IMR-90 (cell line): Measurements from ENCODE around the gene SWI5. TPM values are rescaled to one million over a fixed set of nuclear protein-coding genes. Genes with fewer than 3 reads are reported as not detected.

Experiments used
- ATAC-seq: fragments of 200-7000 bp; cut with Tn5 transposase; 2 replicates; pipeline ENCODE4 v1.9.1; 2020; ENCODE audit warnings: low read depth, mild to moderate bottlenecking, moderate library complexity
- BruUV-seq: library from RNA; stranded (reverse); fragments of 400-500 nt; replicated peaks from 2 replicates; lab custom pipeline; 2021; lab: Mats Ljungman, UMichigan
- CTCF ChIA-PET: fragments of 300-600 bp; formaldehyde crosslinking; extraction: SDS; loops from one replicate; lab custom pipeline; 2021; ENCODE audit warnings: antibody characterized with exemption; lab: Yijun Ruan, JAX
- POLR2A ChIA-PET: fragments of 300-600 bp; sonication (Branson Sonifier 250); formaldehyde crosslinking; loops from one replicate; lab custom pipeline; 2022; ENCODE audit warnings: antibody characterized with exemption; ENCODE audit not compliant: unreplicated experiment; lab: Charles Lee
- DNase-seq: peaks from one replicate; pipeline ENCODE4 v3.0.0; 2013
- H2AFZ ChIP-seq: replicated peaks from 2 replicates; pipeline ENCODE3; 2013; ENCODE audit warnings: low read length, mild to moderate bottlenecking; ENCODE audit not compliant: poor library complexity
- H2AK5ac ChIP-seq: 2 replicates; pipeline ENCODE4 v1.6.1; 2013; ENCODE audit warnings: low read depth, low read length, inconsistent platforms
- H2AK9ac ChIP-seq: replicated peaks from 2 replicates; pipeline ENCODE3; 2013; ENCODE audit warnings: mild to moderate bottlenecking, low read depth, low read length, moderate library complexity; ENCODE audit not compliant: poor library complexity
- H2BK120ac ChIP-seq: 2 replicates; pipeline ENCODE4 v1.6.1; 2013; ENCODE audit warnings: low read depth, low read length, inconsistent platforms
- H2BK15ac ChIP-seq: 3 replicates; pipeline ENCODE4 v1.6.1; 2013; ENCODE audit warnings: low read depth, low read length, inconsistent platforms
- H2BK20ac ChIP-seq: 2 replicates; pipeline ENCODE4 v1.6.1; 2013; ENCODE audit warnings: low read depth, mild to moderate bottlenecking, inconsistent platforms, low read length, moderate library complexity
- H2BK5ac ChIP-seq: 2 replicates; pipeline ENCODE4 v1.6.1; 2013; ENCODE audit warnings: mild to moderate bottlenecking, low read depth, low read length, inconsistent platforms; ENCODE audit not compliant: poor library complexity, severe bottlenecking
- H3K14ac ChIP-seq: replicated peaks from 2 replicates; pipeline ENCODE4 v1.6.1; 2013; ENCODE audit warnings: low read depth, low read length, inconsistent platforms
- H3K18ac ChIP-seq: 2 replicates; pipeline ENCODE4 v1.6.1; 2013; ENCODE audit warnings: low read depth, low read length, control low read depth
- H3K23ac ChIP-seq: 2 replicates; pipeline ENCODE4 v1.6.1; 2013; ENCODE audit warnings: low read depth, low read length, inconsistent platforms
- H3K27ac ChIP-seq: 2 replicates; pipeline ENCODE4 v1.5.1; 2013; ENCODE audit warnings: mild to moderate bottlenecking, control low read depth, low read length; ENCODE audit not compliant: insufficient read depth
- H3K27me3 ChIP-seq: 2 replicates; pipeline ENCODE4 v1.6.1; 2013; ENCODE audit warnings: low read length; ENCODE audit not compliant: control insufficient read depth, insufficient read depth
- H3K36me3 ChIP-seq: 2 replicates; pipeline ENCODE4 v1.6.1; 2013; ENCODE audit warnings: low read length, mixed read lengths; ENCODE audit not compliant: control insufficient read depth, insufficient read depth
- H3K4ac ChIP-seq: 2 replicates; pipeline ENCODE4 v1.6.1; 2013; ENCODE audit warnings: low read depth, low read length, inconsistent platforms
- H3K4me1 ChIP-seq: 2 replicates; pipeline ENCODE4 v1.6.1; 2013; ENCODE audit warnings: low read length, mixed read lengths; ENCODE audit not compliant: control insufficient read depth, insufficient read depth
- H3K4me2 ChIP-seq: 2 replicates; pipeline ENCODE4 v1.6.1; 2013; ENCODE audit warnings: low read depth, mild to moderate bottlenecking, control low read depth, low read length, moderate library complexity
- H3K4me3 ChIP-seq: 2 replicates; pipeline ENCODE4 v1.5.1; 2013; ENCODE audit warnings: low read depth, mild to moderate bottlenecking, control low read depth, low read length, moderate library complexity; ENCODE audit not compliant: insufficient read depth
- H3K56ac ChIP-seq: 2 replicates; pipeline ENCODE4 v1.6.1; 2013; ENCODE audit warnings: low read length, inconsistent platforms; ENCODE audit not compliant: insufficient read depth; ENCODE audit errors: extremely low read depth
- H3K79me1 ChIP-seq, 2 experiments: 2 replicates each; pipeline ENCODE4 v1.6.1; 2013; ENCODE audit warnings: low read length in 2 of 2, inconsistent platforms in 1 of 2, low read depth in 1 of 2
- H3K9ac ChIP-seq: 2 replicates; pipeline ENCODE4 v1.6.1; 2013; ENCODE audit warnings: low read depth, low read length, control low read depth
- H3K9me1 ChIP-seq: 2 replicates; pipeline ENCODE4 v1.6.1; 2013; ENCODE audit warnings: low read length, inconsistent platforms; ENCODE audit not compliant: insufficient read depth
- H3K9me3 ChIP-seq: 2 replicates; pipeline ENCODE4 v1.6.1; 2013; ENCODE audit warnings: low read length; ENCODE audit not compliant: control insufficient read depth, insufficient read depth
- H4K20me1 ChIP-seq: 2 replicates; pipeline ENCODE4 v1.6.1; 2013; ENCODE audit warnings: low read length, inconsistent platforms; ENCODE audit not compliant: insufficient read depth
- H4K5ac ChIP-seq: 2 replicates; pipeline ENCODE4 v1.6.1; 2013; ENCODE audit warnings: mild to moderate bottlenecking, low read depth, low read length, control low read depth
- H4K8ac ChIP-seq, 2 experiments: 2 replicates each; pipeline ENCODE4 v1.6.1; 2013; ENCODE audit warnings: low read depth in 2 of 2, low read length in 2 of 2, control low read depth in 1 of 2, inconsistent platforms in 1 of 2
- H4K91ac ChIP-seq: 2 replicates; pipeline ENCODE4 v1.6.1; 2013; ENCODE audit warnings: low read depth, low read length, inconsistent platforms; ENCODE audit not compliant: insufficient read depth
- CEBPB ChIP-seq: IDR thresholded peaks from 2 replicates; pipeline ENCODE4 v1.6.1; 2012; ENCODE audit warnings: low read depth, low read length, improper control_type of control experiment
- RCOR1 ChIP-seq: IDR thresholded peaks from 2 replicates; pipeline ENCODE4 v1.6.1; 2012; ENCODE audit warnings: mild to moderate bottlenecking, low read length, improper control_type of control experiment; ENCODE audit not compliant: insufficient replicate concordance
- SMC3 ChIP-seq: fragments of 150-350 bp; IDR thresholded peaks from 2 replicates; pipeline ENCODE4 v1.6.1; 2016; ENCODE audit warnings: low read depth, mild to moderate bottlenecking, antibody characterized with exemption, low read length, moderate library complexity
- WGBS, 2 experiments: methylation state at CpG; one replicate each; pipeline versions ENCODE4 v1.1.5 to v1.1.7; 2013; ENCODE audit warnings: missing lambda C conversion rate in 2 of 2; ENCODE audit not compliant: insufficient read length in 1 of 2; ENCODE audit errors: extremely low coverage in 2 of 2; 5-methylcytosine and 5-hydroxymethylcytosine counted together
- dilution Hi-C: fragments of 300-500 bp; cut with HindIII; formaldehyde crosslinking; loops from one replicate; pipeline ENCODE4 v1.14.3; 2018; ENCODE audit warnings: low sequenced_read_pairs; ENCODE audit not compliant: unreplicated experiment
- in situ Hi-C: fragments of 300-500 bp; cut with MboI; formaldehyde crosslinking; loops from 3 replicates; pipeline ENCODE4 v1.14.3; 2019; ENCODE audit warnings: low sequenced_read_pairs, inconsistent platforms, mixed read lengths
- intact Hi-C: fragments of 100-400 bp; cut with micrococcal nuclease; formaldehyde crosslinking; loops from 2 replicates; pipeline ENCODE4 v1.10.0; 2022
- polyA plus RNA-seq, 3 experiments: library from polyadenylated mRNA; depleted of rRNA; stranded (reverse); fragments of >200 nt; gene quantifications; 2 replicates each; pipeline ENCODE4 v1.2.3, GENCODE V29; 2012; ENCODE audit warnings: low replicate concordance in 1 of 3
- total RNA-seq: library from RNA; depleted of rRNA; stranded (reverse); fragments of >200 nt; gene quantifications from 2 replicates; pipeline ENCODE4 v1.2.3, GENCODE V29; 2012

Gene SWI5
- total and polyA plus RNA-seq, 2 of the 4 experiments (the other 2 are of a cell fraction), result 38.9 to 93.5 TPM

DNA sequence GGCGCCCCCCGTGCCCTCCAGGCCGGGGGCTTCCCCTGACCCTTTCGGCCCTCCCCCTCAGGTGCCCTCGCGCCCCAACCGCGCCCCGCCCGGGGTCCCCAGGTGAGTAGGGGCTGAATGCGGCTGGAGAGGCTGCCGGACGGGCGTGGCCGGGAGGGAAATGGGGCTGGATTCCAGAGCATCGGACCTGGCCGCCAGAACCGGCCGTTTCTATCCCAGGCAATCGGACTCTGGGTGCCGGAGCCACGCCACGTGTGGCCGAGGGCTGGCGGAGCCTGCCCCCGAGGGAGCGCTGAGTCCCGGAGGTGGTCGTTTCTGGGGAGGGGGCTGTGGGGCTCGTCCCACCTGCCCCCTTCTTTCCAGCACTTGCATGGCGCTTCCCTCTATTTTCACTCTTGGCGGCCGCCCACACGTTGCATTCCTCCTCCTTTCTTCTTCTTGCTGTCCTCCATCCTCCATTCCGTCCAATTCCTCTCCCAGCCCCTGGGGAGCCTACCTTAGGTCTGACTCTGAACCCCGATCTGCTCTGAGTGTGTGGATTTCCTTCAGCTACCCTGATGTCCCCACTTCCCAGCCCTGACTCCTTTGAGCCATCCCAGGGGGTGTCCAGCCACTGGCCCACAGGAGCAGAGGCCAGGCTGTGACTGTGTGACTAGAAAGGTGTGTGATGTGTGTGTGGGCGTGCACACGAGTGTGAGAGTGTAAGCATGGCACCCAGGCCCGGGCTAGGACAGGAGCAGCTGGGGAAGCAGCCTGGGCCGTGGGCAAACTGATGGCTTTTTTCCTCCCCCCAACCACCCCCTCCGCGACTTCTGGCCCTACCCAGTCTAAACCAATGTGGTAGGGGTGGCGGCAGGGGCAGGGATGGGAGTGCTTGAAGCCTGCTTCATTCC lies 25.0 kb upstream of the SWI5 start (continued):
- TF ChIP-seq RCOR1, result no peak

DNA sequence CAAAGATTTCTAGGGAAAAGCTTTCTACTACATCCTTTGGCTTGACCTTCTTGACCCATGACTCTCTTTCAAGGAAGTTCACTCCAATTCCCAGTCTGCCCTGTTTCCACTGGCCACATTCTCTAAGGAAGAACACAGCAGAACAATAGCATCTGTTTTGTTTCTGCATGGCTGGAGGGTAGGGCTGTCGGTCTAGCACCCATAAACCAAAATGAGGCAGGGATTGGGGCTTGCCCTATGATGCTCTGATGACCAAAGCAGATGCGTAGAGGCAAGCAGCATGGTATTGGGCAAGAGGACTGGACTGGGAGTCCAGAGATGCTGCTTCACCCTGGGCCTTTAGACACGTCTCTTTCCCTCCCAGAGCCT lies 24.4 kb upstream of the SWI5 start:
- H2BK15ac ChIP-seq, result no peak overlapping the region
- TF ChIP-seq CEBPB (peak; percentile 48; the same call in 1 of the 2 replicates), SMC3 (no peak)
- DNase-seq (no peak), ATAC-seq (no peak)
- CTCF ChIA-PET, result no interaction called here
- no peak overlapping the region for H3K4me2 ChIP-seq
- H2BK20ac ChIP-seq, result no peak overlapping the region
- no peak overlapping the region for H3K23ac ChIP-seq
- H2BK5ac ChIP-seq, result no peak overlapping the region
- in situ Hi-C loops, result no loop called here
- POLR2A ChIA-PET, result no interaction called here
- no peak overlapping the region for H2AFZ ChIP-seq
- dilution Hi-C loops, result no loop called here
- H3K27ac ChIP-seq, result no peak overlapping the region
- no peaks in the 10 kb centered on the region for H3K4me1 ChIP-seq
- H4K8ac ChIP-seq, result no peak overlapping the region
- H3K27me3 ChIP-seq, result no peaks in the 10 kb centered on the region
- peaks cover 18% of the 10 kb centered on the region for H4K20me1 ChIP-seq
- H3K79me1 ChIP-seq, result no peaks in the 10 kb centered on the region
- H3K56ac ChIP-seq, result no peak overlapping the region
- intact Hi-C loops, result no loop called here
- H3K9ac ChIP-seq, result no peak overlapping the region
- WGBS, 2 experiments, result no CpG with 5 or more reads among the region's 3 CpGs
- H3K18ac ChIP-seq, result no peak overlapping the region
- H2BK120ac ChIP-seq, result no peak overlapping the region
- H3K9me3 ChIP-seq, result no peaks in the 10 kb centered on the region
- H3K14ac ChIP-seq, result no peak overlapping the region
- peaks cover 11% of the 10 kb centered on the region for H3K36me3 ChIP-seq
- no peak overlapping the region for H3K4ac ChIP-seq
- H2AK9ac ChIP-seq, result no peak overlapping the region
- no TSS peak for BruUV-seq
- no peak overlapping the region for H3K4me3 ChIP-seq
- no peak overlapping the region for H2AK5ac ChIP-seq
- H3K9me1 ChIP-seq, result no peaks in the 10 kb centered on the region
- no peak overlapping the region for H4K5ac ChIP-seq
- no peak overlapping the region for H4K91ac ChIP-seq
